ENCODE results near the gene MYF5.

GRCh38 chr12:80690513-80690912, 26.2 kb upstream of the MYF5 start:
- TF ChIP-seq CREB5 (CRISPR knock-in tag; IDR thresholded peaks at IDR 0.05; ENCODE audit: low read depth) (no peak), GLIS3 (CRISPR knock-in tag; IDR thresholded peaks at IDR 0.05) (no peak), TSHZ2 (CRISPR knock-in tag; IDR thresholded peaks at IDR 0.05) (no peak), ISL1 (CRISPR knock-in tag; IDR thresholded peaks at IDR 0.05) (no peak), PATZ1 (CRISPR knock-in tag; IDR thresholded peaks at IDR 0.05; ENCODE audit: borderline replicate concordance) (no peak), ZNF70 (CRISPR knock-in tag; IDR thresholded peaks at IDR 0.05) (no peak), RARB (CRISPR knock-in tag; IDR thresholded peaks at IDR 0.05) (no peak), ZFP30 (CRISPR knock-in tag; IDR thresholded peaks at IDR 0.05) (no peak), ZC3H10 (CRISPR knock-in tag; IDR thresholded peaks at IDR 0.05) (no peak), ZNF565 (CRISPR knock-in tag; conservative IDR thresholded peaks at IDR 0.05; ENCODE audit: low read depth) (no peak), CSRNP3 (CRISPR knock-in tag; IDR thresholded peaks at IDR 0.05) (no peak), CSDC2 (CRISPR knock-in tag; IDR thresholded peaks at IDR 0.05) (no peak), ESRRG (CRISPR knock-in tag; IDR thresholded peaks at IDR 0.05) (no peak)
